ENCODE data around the gene POP5. TPM values are rescaled to one million over a fixed set of nuclear protein-coding genes. Genes with fewer than 3 reads are reported as not detected.

Gene POP5, protein sequence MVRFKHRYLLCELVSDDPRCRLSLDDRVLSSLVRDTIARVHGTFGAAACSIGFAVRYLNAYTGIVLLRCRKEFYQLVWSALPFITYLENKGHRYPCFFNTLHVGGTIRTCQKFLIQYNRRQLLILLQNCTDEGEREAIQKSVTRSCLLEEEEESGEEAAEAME
- total RNA-seq (2022; extraction: Qiagen RNA extraction), result 50.2 to 56.1 TPM (median 51.5 TPM) in 5 replicates

DNA sequence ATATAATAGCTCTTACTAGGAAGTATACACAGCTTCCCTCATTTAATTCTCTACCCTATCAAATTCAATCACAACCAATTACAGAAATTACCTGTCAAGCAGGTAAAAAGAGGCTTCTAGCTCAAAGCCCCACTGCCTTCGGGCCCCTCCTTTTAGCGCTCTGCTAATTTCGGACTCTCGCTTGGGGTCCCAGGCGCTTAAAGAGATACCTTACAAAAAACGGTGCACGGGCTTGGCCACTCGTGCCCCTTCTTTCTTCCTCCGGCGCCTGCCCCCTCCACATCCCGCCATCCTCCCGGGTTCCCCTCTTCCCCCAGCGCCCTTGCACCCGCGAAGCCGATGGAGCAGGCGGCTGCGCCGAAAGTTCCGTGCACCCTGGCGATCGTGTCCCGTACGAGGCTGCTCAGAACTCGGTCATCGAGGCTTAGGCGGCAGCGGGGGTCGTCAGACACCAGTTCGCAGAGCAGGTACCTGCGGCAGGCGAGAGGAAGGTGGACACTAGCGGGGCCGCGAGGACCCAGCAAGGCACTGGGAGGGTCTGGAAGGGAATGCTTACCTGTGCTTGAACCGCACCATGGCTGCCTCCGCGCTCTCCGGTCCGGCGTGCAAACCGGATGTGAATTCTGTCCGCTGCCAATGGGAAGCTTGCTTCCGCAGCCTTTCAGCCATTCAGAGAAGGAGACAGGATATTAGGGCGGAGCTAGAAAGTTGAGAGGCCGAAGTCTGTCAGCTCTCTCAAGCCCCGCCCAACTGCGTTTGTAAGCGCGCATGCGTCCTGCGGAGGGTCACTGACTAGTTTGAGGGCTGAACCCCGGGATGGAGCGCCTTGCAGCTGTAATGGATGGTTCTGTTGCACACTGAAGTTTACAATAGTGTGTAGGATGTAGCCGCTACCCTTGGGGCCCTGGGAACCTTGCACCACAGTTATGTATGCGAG, at the start of gene POP5:
Gene POP5, minus strand, starts transcription at position 616 of the 937 bp plus-strand sequence. Its CDS starts 40 bp downstream, at position 576.

DNA sequence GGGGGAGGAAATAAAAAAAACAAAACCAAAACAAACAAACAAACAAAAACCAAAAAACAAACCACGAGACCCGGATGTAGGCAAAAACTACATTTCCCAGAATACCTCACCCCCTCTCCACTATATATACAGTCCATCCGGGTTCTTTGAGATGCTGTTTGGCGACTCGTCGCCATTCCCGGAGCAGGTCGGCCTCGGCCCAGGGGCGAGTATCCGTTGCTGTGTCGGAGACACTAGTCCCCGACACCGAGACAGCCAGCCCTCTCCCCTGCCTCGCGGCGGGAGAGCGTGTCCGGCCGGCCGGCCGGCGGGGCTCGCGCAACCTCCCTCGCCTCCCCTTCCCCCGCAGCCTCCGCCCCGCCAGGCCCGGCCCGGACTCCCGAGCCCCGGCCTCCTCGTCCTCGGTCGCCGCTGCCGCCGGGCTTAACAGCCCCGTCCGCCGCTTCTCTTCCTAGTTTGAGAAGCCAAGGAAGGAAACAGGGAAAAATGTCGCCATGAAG, 46.9 kb downstream of the POP5 start, which contains the start of gene RNF10:
Gene RNF10, plus strand, starts transcription at position 154 of the 500 bp plus-strand sequence. CDS start 456 bp downstream, outside the sequence.

DNA sequence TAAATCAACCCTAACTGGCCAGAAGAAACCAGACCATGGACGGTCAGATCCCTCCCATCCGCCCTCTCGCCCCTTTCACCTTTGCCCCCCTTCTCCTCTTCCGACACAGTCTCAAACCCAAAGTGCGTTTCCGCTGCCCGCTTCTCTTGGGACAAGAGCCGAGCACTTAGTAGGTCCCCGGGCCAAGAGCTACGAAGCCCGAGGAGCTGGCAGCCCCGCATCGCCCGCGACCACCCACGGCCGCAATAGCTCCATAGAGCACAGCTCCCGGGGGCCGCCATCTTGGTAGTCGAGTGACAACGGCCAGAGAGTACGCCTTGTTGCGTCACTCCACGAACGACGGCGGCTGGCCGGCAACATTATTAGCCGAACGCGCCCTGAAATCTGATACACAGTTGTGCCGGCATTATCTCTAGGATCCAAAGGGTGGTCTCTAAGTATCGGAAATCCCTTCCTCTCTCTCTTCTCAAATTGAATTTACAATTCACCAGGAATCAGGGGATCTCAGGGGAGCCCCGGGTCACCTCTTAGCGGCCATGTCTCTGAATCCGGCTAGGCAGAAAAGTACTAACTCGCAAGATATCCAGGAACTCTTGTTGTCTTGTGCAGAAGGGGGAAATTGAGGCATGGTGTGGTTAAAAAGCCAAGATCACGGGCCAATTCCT, 52.2 kb downstream of the POP5 start, which contains the start of gene COQ5:
Gene COQ5, minus strand, starts transcription at position 298 of the 665 bp plus-strand sequence. Its CDS starts 17 bp downstream, at position 281.

Other genes starting within 250 kb of the POP5 start
- 0.89 to 1.8 TPM (median 1.4 TPM) in 5 replicates for gene MSI1, start 212.2 kb downstream of the POP5 start, total RNA-seq (2022; extraction: Qiagen RNA extraction)
- gene COX6A1, start 143.3 kb downstream of the POP5 start, total RNA-seq (2022; extraction: Qiagen RNA extraction), result 758 to 876 TPM (median 847 TPM) in 5 replicates
- gene TRIAP1, start 135.0 kb downstream of the POP5 start, total RNA-seq (2022; extraction: Qiagen RNA extraction), result 73.8 to 79.7 TPM (median 75.5 TPM) in 5 replicates
- 20.0 to 26.4 TPM (median 22.3 TPM) in 5 replicates for gene GATC, start 135.0 kb downstream of the POP5 start, total RNA-seq (2022; extraction: Qiagen RNA extraction)
- 185 to 229 TPM (median 212 TPM) in 5 replicates for gene SRSF9, start 111.7 kb downstream of the POP5 start, total RNA-seq (2022; extraction: Qiagen RNA extraction)
- gene DYNLL1, start 85.3 kb downstream of the POP5 start, total RNA-seq (2022; extraction: Qiagen RNA extraction), result 544 to 693 TPM (median 587 TPM) in 5 replicates
- gene COQ5, start 52.2 kb downstream of the POP5 start, total RNA-seq (2022; extraction: Qiagen RNA extraction), result 26.9 to 30.4 TPM (median 28.1 TPM) in 5 replicates
- gene RNF10, start 47.0 kb downstream of the POP5 start, total RNA-seq (2022; extraction: Qiagen RNA extraction), result 93.9 to 107 TPM (median 98.6 TPM) in 5 replicates
- gene CABP1, start 59.2 kb upstream of the POP5 start, total RNA-seq (2022; extraction: Qiagen RNA extraction), result 0.14 to 0.33 TPM (median 0.22 TPM) in 5 replicates
- 80.3 to 96.0 TPM (median 82.9 TPM) in 5 replicates for gene MLEC, start 105.7 kb upstream of the POP5 start, total RNA-seq (2022; extraction: Qiagen RNA extraction)
- 23.4 to 28.2 TPM (median 26.7 TPM) in 5 replicates for gene UNC119B, start 129.1 kb upstream of the POP5 start, total RNA-seq (2022; extraction: Qiagen RNA extraction)
- gene ACADS, start 144.4 kb upstream of the POP5 start, total RNA-seq (2022; extraction: Qiagen RNA extraction), result 8.5 to 13.0 TPM (median 11.0 TPM) in 5 replicates